ENCODE measurements around the gene CMPK1.
"Not testable (repeated sequence)": the region's sequence is repeated elsewhere in the genome, so short reads cannot be mapped to it uniquely, and the experiment has no call there.

Gene CMPK1

GRCh38 chr1:47333922-47334764 is 553 bp downstream of the CMPK1 start:
- Mint-ChIP-seq H3K4me1 (peaks cover 13% of the 10 kb centered on the region), H3K4me3 (peak overlapping the region in 2 of 3 experiments; percentile 98 to 99), H3K36me3 (ENCODE audit: low read depth) (peaks cover 7% of the 10 kb centered on the region), H3K9me3 (no peaks in the 10 kb centered on the region), H3K27ac (peak overlapping the region in 2 of 3 experiments; percentile 98 to 99), H3K27me3 (ENCODE audit: low read depth) (no peaks in the 10 kb centered on the region)
- TF ChIP-seq CTCF (IDR thresholded peaks at IDR 0.05; ENCODE audit: unreplicated experiment in 3 of 3): peak in 1 of 3 experiments; percentile 14

DNA sequence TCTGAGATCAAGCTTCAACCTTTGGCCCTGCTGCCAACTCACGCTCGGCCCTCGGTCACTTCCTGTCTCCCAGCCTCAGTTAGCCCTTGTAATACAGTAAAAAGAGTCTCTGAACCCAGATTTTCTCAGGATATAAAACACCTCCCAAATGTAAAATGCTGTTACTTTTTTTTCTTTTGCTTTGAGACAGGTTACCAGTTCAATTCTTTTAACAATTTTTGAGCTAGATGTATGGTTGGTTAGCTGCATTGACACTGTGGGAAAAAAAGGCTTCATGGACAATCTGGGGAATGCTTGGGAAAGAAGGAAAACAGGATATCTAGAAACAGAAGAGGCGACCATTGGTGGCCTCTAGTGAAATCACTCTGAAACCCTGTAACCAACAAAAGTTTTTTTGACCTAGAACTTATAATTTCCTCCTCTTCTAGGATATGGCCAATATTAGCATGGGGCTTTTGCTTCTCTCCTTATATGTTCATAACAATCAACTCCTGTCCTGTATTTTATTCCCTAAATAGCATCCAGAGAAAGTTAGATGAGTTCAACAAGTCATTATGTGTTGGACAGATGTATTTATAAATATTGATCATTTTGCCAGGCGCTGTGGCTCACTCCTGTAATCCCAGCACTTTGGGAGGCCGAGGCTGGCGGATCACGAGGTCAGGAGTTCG is 1.3 kb downstream of the CMPK1 start:
- Mint-ChIP-seq H3K36me3 (ENCODE audit: low read depth) (peaks cover 7% of the 10 kb centered on the region), H3K4me1 (peaks cover 13% of the 10 kb centered on the region), H3K4me3 (peak overlapping the region in 2 of 3 experiments; percentile 98 to 99), H3K27ac (peak overlapping the region in 2 of 3 experiments; percentile 98 to 99), H3K9me3 (no peaks in the 10 kb centered on the region), H3K27me3 (ENCODE audit: low read depth) (no peaks in the 10 kb centered on the region)
- no peak for TF ChIP-seq CTCF (IDR thresholded peaks at IDR 0.05; ENCODE audit: unreplicated experiment in 3 of 3)

GRCh38 chr1:47337350-47337749 is 3.8 kb downstream of the CMPK1 start:
- TF ChIP-seq CTCF (IDR thresholded peaks at IDR 0.05; ENCODE audit: unreplicated experiment in 3 of 3): no peak

DNA sequence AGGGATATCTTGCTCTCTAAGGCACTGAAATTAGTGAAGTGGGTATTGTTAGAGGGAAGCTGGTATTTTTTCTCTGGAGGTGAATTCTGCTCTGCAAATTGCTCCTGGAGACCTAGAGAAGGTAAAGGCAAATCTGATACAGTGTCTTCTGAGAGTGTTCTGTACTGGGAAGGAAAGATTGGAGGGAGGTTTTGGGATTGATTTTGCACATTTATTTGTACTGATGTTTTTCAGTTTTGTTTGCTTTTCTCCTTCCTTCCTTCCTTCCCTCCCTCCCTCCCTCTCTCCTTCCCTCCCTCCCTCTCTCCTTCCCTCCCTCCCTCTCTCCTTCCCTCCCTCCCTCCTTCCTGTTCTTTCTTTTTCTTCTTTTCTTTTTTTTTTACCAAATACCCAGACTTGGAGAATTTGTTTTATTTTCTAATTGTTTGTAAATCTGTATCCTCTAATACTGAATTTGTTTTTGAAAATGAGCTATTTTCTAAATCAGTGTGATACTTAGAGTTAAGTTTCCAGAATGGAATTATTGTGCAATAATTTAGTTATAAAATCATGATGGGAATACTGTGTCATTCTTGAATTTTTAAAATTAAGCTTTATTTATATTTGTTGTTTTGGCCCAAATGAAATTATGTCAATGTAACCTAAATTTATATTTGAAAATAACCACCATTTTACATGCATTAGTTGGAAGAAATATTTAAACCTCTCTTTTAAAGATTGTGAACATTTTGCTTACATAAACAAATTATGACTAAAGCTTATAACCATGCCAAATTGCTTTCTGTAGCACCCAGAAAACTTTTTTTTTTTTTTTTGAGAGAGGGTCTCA is 4.9 kb downstream of the CMPK1 start:
- H3K9me3 Mint-ChIP-seq: no peaks in the 10 kb centered on the region
- H3K27me3 Mint-ChIP-seq (ENCODE audit: low read depth): no peaks in the 10 kb centered on the region
- H3K27ac Mint-ChIP-seq: peak overlapping the region in 1 of 3 experiments; percentile 49
- TF ChIP-seq CTCF (IDR thresholded peaks at IDR 0.05; ENCODE audit: unreplicated experiment in 3 of 3): no peak
- peaks cover 13% of the 10 kb centered on the region for H3K4me1 Mint-ChIP-seq
- H3K4me3 Mint-ChIP-seq: no peak overlapping the region
- peaks cover 18% of the 10 kb centered on the region for H3K36me3 Mint-ChIP-seq (ENCODE audit: low read depth)

More at GRCh38 chr1:47337350-47337749, 3.8 kb downstream of the CMPK1 start:
- Mint-ChIP-seq H3K4me3 (no peak overlapping the region), H3K36me3 (ENCODE audit: low read depth) (peaks cover 18% of the 10 kb centered on the region), H3K27ac (no peak overlapping the region), H3K4me1 (peaks cover 13% of the 10 kb centered on the region), H3K27me3 (ENCODE audit: low read depth) (no peaks in the 10 kb centered on the region), H3K9me3 (no peaks in the 10 kb centered on the region)

DNA sequence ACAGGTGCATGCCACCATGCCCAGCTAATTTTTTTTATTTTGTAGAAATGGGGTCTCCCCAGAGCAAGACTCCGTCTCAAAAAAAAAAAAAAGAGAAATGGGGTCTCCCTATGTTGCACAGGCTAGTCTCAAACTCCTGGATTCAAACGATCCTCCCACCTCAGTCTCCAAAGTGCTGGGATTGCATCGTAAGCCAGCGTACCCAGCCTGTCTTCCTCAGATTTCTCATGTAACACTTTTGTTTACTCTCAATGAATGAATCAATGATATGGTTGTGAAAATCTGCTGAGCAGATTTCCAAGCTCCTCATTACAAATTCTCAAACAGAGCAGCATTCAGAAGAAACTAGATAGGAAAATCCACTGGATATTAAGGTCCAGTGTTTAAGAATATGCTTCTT is 6.6 kb downstream of the CMPK1 start:
- peaks cover 22% of the 10 kb centered on the region for H3K36me3 Mint-ChIP-seq (ENCODE audit: low read depth)
- H3K27ac Mint-ChIP-seq: no peak overlapping the region
- peaks cover 6% of the 10 kb centered on the region for H3K4me1 Mint-ChIP-seq
- no peak overlapping the region for H3K4me3 Mint-ChIP-seq
- H3K9me3 Mint-ChIP-seq: no peaks in the 10 kb centered on the region
- H3K27me3 Mint-ChIP-seq (ENCODE audit: low read depth): no peaks in the 10 kb centered on the region
- TF ChIP-seq CTCF (IDR thresholded peaks at IDR 0.05; ENCODE audit: unreplicated experiment in 3 of 3): no peak

DNA sequence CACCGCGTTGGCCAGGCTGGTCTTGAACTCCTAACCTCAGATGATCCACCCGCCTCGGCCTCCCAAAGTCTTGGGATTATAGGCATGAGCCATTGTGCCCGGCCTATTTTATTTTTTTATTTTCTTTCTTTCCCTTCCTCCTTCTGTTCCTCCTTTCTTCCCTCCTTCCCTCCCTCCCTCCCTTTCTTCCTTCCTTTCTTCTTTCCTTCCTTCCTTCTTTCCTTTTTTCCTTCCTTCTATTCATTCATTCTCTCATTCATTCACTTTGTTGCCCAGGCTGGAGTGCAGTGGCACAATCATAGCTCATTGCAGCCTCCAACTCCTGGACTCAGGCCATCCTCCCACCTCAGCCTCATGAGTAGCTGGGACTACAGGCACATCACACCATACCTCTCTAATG is 13.4 kb downstream of the CMPK1 start:
- H3K27me3 Mint-ChIP-seq (ENCODE audit: low read depth); H3K9me3 Mint-ChIP-seq; H3K4me3 Mint-ChIP-seq; H3K27ac Mint-ChIP-seq; H3K4me1 Mint-ChIP-seq: not testable (repeated sequence)
- peaks cover 34% of the 10 kb centered on the region for H3K36me3 Mint-ChIP-seq (ENCODE audit: low read depth)
